GM12878 (cell line): ENCODE data around the gene IL36A. TPM values are rescaled to one million over a fixed set of nuclear protein-coding genes. Genes with fewer than 3 reads are reported as not detected.

Experiments used
- ATAC-seq: fragments of 200-7000 bp; cut with Tn5 transposase; 3 replicates; pipeline ENCODE4 v1.9.1; 2020; ENCODE audit warnings: mild to moderate bottlenecking, moderate library complexity
- BruUV-seq: library from RNA; stranded (reverse); fragments of 400-500 nt; replicated peaks from 2 replicates; lab custom pipeline; 2021; lab: Mats Ljungman, UMichigan
- CTCF ChIA-PET: fragments of 300-600 bp; sonication (Branson Sonifier 250); formaldehyde crosslinking; extraction: SDS; loops from one replicate; lab custom pipeline; 2021; ENCODE audit warnings: inconsistent platforms; lab: Yijun Ruan, JAX
- POLR2A ChIA-PET: fragments of 350-600 bp; formaldehyde crosslinking; extraction: SDS; loops from one replicate; lab custom pipeline; 2021; ENCODE audit warnings: inconsistent platforms; lab: Charles Lee
- RAD21 ChIA-PET: fragments of 300-600 bp; sonication (Branson Sonifier 250); formaldehyde crosslinking; loops from one replicate; lab custom pipeline; 2023; ENCODE audit warnings: antibody characterized with exemption; ENCODE audit not compliant: unreplicated experiment; lab: Charles Lee
- SMC1A ChIA-PET: fragments of 300-600 bp; sonication (Branson Sonifier 250); formaldehyde crosslinking; loops from one replicate; lab custom pipeline; 2023; ENCODE audit not compliant: unreplicated experiment, uncharacterized antibody; lab: Charles Lee
- DNase-seq: peaks from one replicate; pipeline ENCODE4 v3.0.0-alpha.2; 2011; ENCODE audit warnings: low read depth, low spot score
- FAIRE-seq: peaks from 3 replicates; lab custom pipeline; 2011; peaks lifted over from hg19 to GRCh38; lab: Jason Lieb, UNC
- H2AFZ ChIP-seq: 2 replicates; pipeline ENCODE4 v1.6.0; 2011; ENCODE audit warnings: low read depth, low read length, control low read depth; ENCODE audit not compliant: control insufficient read depth
- H3K27ac ChIP-seq: 2 replicates; pipeline ENCODE4 v1.5.1; 2011; ENCODE audit warnings: control low read depth; ENCODE audit not compliant: control insufficient read depth, insufficient read depth
- H3K27me3 ChIP-seq, 2 experiments: replicated peaks in 1 of 2; 2 replicates each; pipeline versions ENCODE4 v1.6.0 to v1.6.1; 2011; ENCODE audit warnings: low read length in 1 of 2; ENCODE audit not compliant: control insufficient read depth in 2 of 2, insufficient read depth in 2 of 2
- H3K36me3 ChIP-seq, 2 experiments: 2 replicates each; pipeline ENCODE4 v1.5.1; 2011; ENCODE audit warnings: low read length in 1 of 2; ENCODE audit not compliant: control insufficient read depth in 2 of 2, insufficient read depth in 2 of 2
- H3K4me1 ChIP-seq: 2 replicates; pipeline ENCODE4 v1.6.1; 2011; ENCODE audit warnings: mild to moderate bottlenecking, low read length, moderate library complexity, mixed read lengths; ENCODE audit not compliant: control insufficient read depth, insufficient read depth
- H3K4me2 ChIP-seq: 2 replicates; pipeline ENCODE4 v1.6.0; 2011; ENCODE audit warnings: control low read depth; ENCODE audit not compliant: control insufficient read depth, insufficient read depth
- H3K4me3 ChIP-seq: fragments of 200-600 bp; sonication (generic); 2 replicates; pipeline ENCODE4 v1.5.1; 2016
- H3K79me2 ChIP-seq: 2 replicates; pipeline ENCODE4 v1.6.0; 2011; ENCODE audit warnings: low read length; ENCODE audit not compliant: control insufficient read depth, insufficient read depth
- H3K9ac ChIP-seq: 2 replicates; pipeline ENCODE4 v1.8.0; 2011; ENCODE audit warnings: low read length, control low read depth, mixed read lengths; ENCODE audit not compliant: control insufficient read depth, insufficient read depth
- H3K9me3 ChIP-seq: replicated peaks from 3 replicates; pipeline ENCODE4 v1.5.1; 2011; ENCODE audit warnings: mild to moderate bottlenecking, low read length; ENCODE audit not compliant: control insufficient read depth, insufficient read depth
- H4K20me1 ChIP-seq: 2 replicates; pipeline ENCODE4 v1.6.0; 2011; ENCODE audit not compliant: control insufficient read depth, insufficient read depth
- CHD1 ChIP-seq: IDR thresholded peaks from 2 replicates; pipeline ENCODE4 v1.6.1; 2012; ENCODE audit warnings: low read depth, low read length, improper control_type of control experiment
- NFYA ChIP-seq: IDR thresholded peaks from 2 replicates; pipeline ENCODE4 v1.6.1; 2011; ENCODE audit warnings: low read depth, mild to moderate bottlenecking, low read length, improper control_type of control experiment, borderline replicate concordance
- SPI1 ChIP-seq: IDR thresholded peaks from 2 replicates; pipeline ENCODE4 v1.6.1; 2011; ENCODE audit warnings: low read depth, mild to moderate bottlenecking, low read length, moderate library complexity, borderline replicate concordance; ENCODE audit not compliant: insufficient read depth
- SREBF2 ChIP-seq: IDR thresholded peaks from 2 replicates; pipeline ENCODE4 v1.6.1; 2012; ENCODE audit warnings: mild to moderate bottlenecking, low read length
- WGBS: methylation state at CpG from one replicate; pipeline ENCODE4 v1.1.6; 2016; ENCODE audit warnings: low lambda C conversion rate; ENCODE audit not compliant: insufficient replicate concordance, insufficient coverage; ENCODE audit errors: missing lambda C conversion rate; 5-methylcytosine and 5-hydroxymethylcytosine counted together
- in situ Hi-C: fragments of 300-500 bp; cut with MboI; formaldehyde crosslinking; loops from 9 replicates; pipeline ENCODE4 v1.14.3; 2018; ENCODE audit warnings: mixed read lengths
- intact Hi-C: fragments of 100-400 bp; cut with micrococcal nuclease; formaldehyde crosslinking; loops from one replicate; pipeline ENCODE4 v1.14.2; 2022; ENCODE audit not compliant: unreplicated experiment
- polyA plus RNA-seq, 11 experiments: library from polyadenylated mRNA; depleted of rRNA in 4 of 11; unstranded in 6 of 11; stranded (reverse) in 5 of 11; fragments of >200 nt; fragmentation: Nextera tagmentation in 4 of 11; fragmentation: Illumina TruSeq in 1 of 11; extraction: Ambion mirVana in 4 of 11; extraction: Trizol in 1 of 11; gene quantifications; 1 replicate in 1 of 11; 2 replicates in 10 of 11; pipeline versions ENCODE4 v1.2.1 to v1.2.3, GENCODE V29; 2011 to 2016; ENCODE audit warnings: inconsistent platforms in 2 of 11, missing spikeins in 2 of 11, low read depth in 1 of 11
- total RNA-seq, 4 experiments: library from RNA; depleted of rRNA in 3 of 4; stranded (reverse); fragments of >200 nt in 3 of 4; fragmentation: Illumina TruSeq in 1 of 4; extraction: Trizol in 1 of 4; gene quantifications; 2 replicates each; pipeline versions ENCODE4 v1.2.1 to v1.2.3, GENCODE V29; 2013 to 2021

Gene IL36A
- total and polyA plus RNA-seq, 10 of the 15 experiments (the other 5 are each of a cell fraction or from before 2014, with no cell fraction given), result not detected

GRCh38 chr2:113021312-113021711 lies 16.1 kb downstream of the IL36A start:
- no peaks in the 10 kb centered on the region for H3K4me1 ChIP-seq
- no peak for TF ChIP-seq CHD1
- no peak for TF ChIP-seq NFYA
- peak; percentile 48; the same call in 1 of the 2 replicates for TF ChIP-seq SPI1
- no peaks in the 10 kb centered on the region for H3K36me3 ChIP-seq
- SMC1A ChIA-PET, result no interaction called here
- no peak overlapping the region for H3K4me2 ChIP-seq
- RAD21 ChIA-PET, result no interaction called here
- CTCF ChIA-PET, result interaction anchor here (0.6 kb wide), 1 partner anchor 11 kb away, joined by 3 read pairs; no protein-coding TSS in a partner anchor
- H3K27ac ChIP-seq, result no peak overlapping the region
- H4K20me1 ChIP-seq, result no peaks in the 10 kb centered on the region
- ATAC-seq (peak; percentile 31; the same call in 1 of the 3 replicates), FAIRE-seq (no peak), DNase-seq (no peak)
- H3K9ac ChIP-seq, result no peak overlapping the region
- no peak overlapping the region for H3K4me3 ChIP-seq
- WGBS, result 15% methylated on average over 4 of the region's 4 CpGs
- in situ Hi-C loops (no loop called here), intact Hi-C loops (no loop called here)
- no peaks in the 10 kb centered on the region; the same call in 1 of the 3 replicates for H3K9me3 ChIP-seq
- POLR2A ChIA-PET, result no interaction called here
- H3K27me3 ChIP-seq, result no peaks in the 10 kb centered on the region; a peak in 1 of 4 replicates
- H3K79me2 ChIP-seq, result no peaks in the 10 kb centered on the region
- no peak overlapping the region for H2AFZ ChIP-seq
- no TSS peak for BruUV-seq

GRCh38 chr2:113024764-113025163 lies 19.5 kb downstream of the IL36A start:
- intact Hi-C loops (no loop called here), in situ Hi-C loops (no loop called here)
- no peaks in the 10 kb centered on the region for H3K36me3 ChIP-seq
- SMC1A ChIA-PET, result no interaction called here
- no peaks in the 10 kb centered on the region for H3K9me3 ChIP-seq
- no peak overlapping the region for H2AFZ ChIP-seq
- no peaks in the 10 kb centered on the region for H4K20me1 ChIP-seq
- no peak overlapping the region for H3K4me2 ChIP-seq
- no peaks in the 10 kb centered on the region for H3K79me2 ChIP-seq
- H3K4me3 ChIP-seq, result no peak overlapping the region
- no peaks in the 10 kb centered on the region for H3K4me1 ChIP-seq
- DNase-seq, result no peak
- POLR2A ChIA-PET, result no interaction called here
- CTCF ChIA-PET, result no interaction called here
- ATAC-seq, result no peak
- 38% methylated on average over 2 of the region's 2 CpGs for WGBS
- peaks cover 2 to 3% of the 10 kb centered on the region in 2 experiments; a peak in 2 of 4 replicates for H3K27me3 ChIP-seq
- TF ChIP-seq SREBF2, result no peak
- no peak for FAIRE-seq
- BruUV-seq, result no TSS peak
- RAD21 ChIA-PET, result no interaction called here
- H3K9ac ChIP-seq, result no peak overlapping the region
- no peak overlapping the region for H3K27ac ChIP-seq
